ENCODE measurements around the gene CCDC149. TPM values are rescaled to one million over a fixed set of nuclear protein-coding genes. Genes with fewer than 3 reads are reported as not detected.
"Not testable (repeated sequence)": the region's sequence is repeated elsewhere in the genome, so short reads cannot be mapped to it uniquely, and the experiment has no call there.

CCDC149 gene
- total RNA-seq, 1 donor, result 12.3 TPM

DNA sequence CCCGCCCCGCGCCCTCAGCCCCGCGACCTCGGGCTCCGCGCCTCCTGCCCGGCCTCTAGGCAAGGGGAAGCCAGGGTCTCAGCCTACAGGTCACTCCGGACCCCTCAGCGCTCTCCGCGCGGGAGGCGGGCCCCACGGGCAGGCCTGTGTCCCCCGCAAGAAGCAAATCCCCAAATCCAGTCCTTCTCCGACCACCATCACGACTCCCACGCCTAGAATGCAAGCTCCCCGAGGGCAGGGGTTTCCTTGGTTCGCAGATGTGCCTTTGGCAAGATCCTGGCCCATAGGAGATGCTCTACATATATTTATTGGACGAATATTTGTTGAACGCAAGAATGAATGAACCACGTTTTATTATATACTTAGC, 260 bp upstream of the CCDC149 start:
- TF ChIP-seq, protein P1, sequence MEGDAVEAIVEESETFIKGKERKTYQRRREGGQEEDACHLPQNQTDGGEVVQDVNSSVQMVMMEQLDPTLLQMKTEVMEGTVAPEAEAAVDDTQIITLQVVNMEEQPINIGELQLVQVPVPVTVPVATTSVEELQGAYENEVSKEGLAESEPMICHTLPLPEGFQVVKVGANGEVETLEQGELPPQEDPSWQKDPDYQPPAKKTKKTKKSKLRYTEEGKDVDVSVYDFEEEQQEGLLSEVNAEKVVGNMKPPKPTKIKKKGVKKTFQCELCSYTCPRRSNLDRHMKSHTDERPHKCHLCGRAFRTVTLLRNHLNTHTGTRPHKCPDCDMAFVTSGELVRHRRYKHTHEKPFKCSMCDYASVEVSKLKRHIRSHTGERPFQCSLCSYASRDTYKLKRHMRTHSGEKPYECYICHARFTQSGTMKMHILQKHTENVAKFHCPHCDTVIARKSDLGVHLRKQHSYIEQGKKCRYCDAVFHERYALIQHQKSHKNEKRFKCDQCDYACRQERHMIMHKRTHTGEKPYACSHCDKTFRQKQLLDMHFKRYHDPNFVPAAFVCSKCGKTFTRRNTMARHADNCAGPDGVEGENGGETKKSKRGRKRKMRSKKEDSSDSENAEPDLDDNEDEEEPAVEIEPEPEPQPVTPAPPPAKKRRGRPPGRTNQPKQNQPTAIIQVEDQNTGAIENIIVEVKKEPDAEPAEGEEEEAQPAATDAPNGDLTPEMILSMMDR (IDR thresholded peaks at IDR 0.05; ENCODE audit: extremely low read depth, low read depth, low read length), result no peak
- peak overlapping the region; percentile 79 for H3K4me3 ChIP-seq (ENCODE audit: insufficient read depth, low read length)
- no peaks in the 10 kb centered on the region for H3K27me3 ChIP-seq (ENCODE audit: insufficient read depth, low read length)
- no peaks in the 10 kb centered on the region for H3K9me3 ChIP-seq (ENCODE audit: low read depth, low read length)
- peaks cover 8% of the 10 kb centered on the region for H3K36me3 ChIP-seq (ENCODE audit: insufficient read depth, low read length)
- H3K27ac ChIP-seq (ENCODE audit: low read depth, low read length), result peak overlapping the region; percentile 71
- H3K79me2 ChIP-seq (ENCODE audit: insufficient read depth, low read length), result peaks cover 3% of the 10 kb centered on the region
- H3K4me1 ChIP-seq (ENCODE audit: insufficient read depth, low read length), result peaks cover 10% of the 10 kb centered on the region
- no peak for DNase-seq (ENCODE audit: insufficient read length, low spot score, missing footprints)
- H2AFZ ChIP-seq (ENCODE audit: low read length), result peak overlapping the region; percentile 97
- peak overlapping the region; percentile 82 for H3K4me2 ChIP-seq (ENCODE audit: insufficient read depth, low read length)
- H4K20me1 ChIP-seq (ENCODE audit: insufficient read depth, low read length), result no peaks in the 10 kb centered on the region

DNA sequence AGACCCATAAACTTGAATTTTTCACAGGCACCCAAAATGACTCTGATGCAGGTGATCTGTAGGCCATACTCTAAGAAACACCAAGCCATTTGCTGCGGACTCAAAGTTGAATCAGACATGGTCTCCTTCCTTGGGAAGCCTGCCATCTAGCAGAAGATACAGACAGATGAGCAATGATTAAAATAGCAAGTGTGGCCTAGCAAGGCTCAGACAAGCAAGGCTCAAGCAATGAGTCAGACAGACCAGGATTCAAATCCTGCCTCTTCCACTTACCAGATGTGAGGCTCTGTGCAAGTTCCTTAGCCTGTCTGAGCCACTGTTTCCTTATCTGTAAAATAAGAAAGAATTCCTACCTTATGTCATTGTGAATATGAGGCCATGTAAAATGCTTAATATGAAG, 2.3 kb downstream of the CCDC149 start:
- Histone ChIP-seq H2AFZ (ENCODE audit: low read length) (no peak overlapping the region), H3K27me3 (ENCODE audit: insufficient read depth, low read length) (no peaks in the 10 kb centered on the region), H3K27ac (ENCODE audit: low read depth, low read length) (no peak overlapping the region), H3K4me1 (ENCODE audit: insufficient read depth, low read length) (peaks cover 7% of the 10 kb centered on the region), H3K9me3 (ENCODE audit: low read depth, low read length) (no peaks in the 10 kb centered on the region), H3K4me2 (ENCODE audit: insufficient read depth, low read length) (no peak overlapping the region), H3K36me3 (ENCODE audit: insufficient read depth, low read length) (peaks cover 8% of the 10 kb centered on the region), H4K20me1 (ENCODE audit: insufficient read depth, low read length) (peaks cover 4% of the 10 kb centered on the region), H3K4me3 (ENCODE audit: insufficient read depth, low read length) (no peak overlapping the region), H3K79me2 (ENCODE audit: insufficient read depth, low read length) (peaks cover 3% of the 10 kb centered on the region)
- peak; percentile 94 for DNase-seq (ENCODE audit: insufficient read length, low spot score, missing footprints)
- TF ChIP-seq, protein P1 (IDR thresholded peaks at IDR 0.05; ENCODE audit: extremely low read depth, low read depth, low read length), result peak; percentile 11

DNA sequence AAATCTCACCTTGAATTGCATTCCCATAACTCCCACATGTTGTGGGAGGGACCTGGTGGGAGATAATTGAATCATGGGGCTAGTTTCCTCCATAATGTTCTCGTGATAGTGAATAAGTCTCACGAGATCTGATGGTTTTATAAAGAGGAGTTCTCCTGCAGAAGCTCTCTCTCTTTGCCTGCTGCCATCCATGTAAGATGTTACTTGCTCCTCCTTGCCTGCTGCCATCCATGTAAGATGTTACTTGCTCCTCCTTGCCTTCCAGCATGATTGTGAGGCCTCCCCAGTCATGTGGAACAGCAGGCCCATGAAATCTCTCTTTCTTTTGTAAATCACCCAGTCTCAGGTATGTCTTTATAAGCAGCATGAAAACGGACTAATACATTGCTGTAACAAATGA, 3.2 kb downstream of the CCDC149 start:
- H3K4me3 ChIP-seq (ENCODE audit: insufficient read depth, low read length); H3K27ac ChIP-seq (ENCODE audit: low read depth, low read length); H3K4me2 ChIP-seq (ENCODE audit: insufficient read depth, low read length); H3K9me3 ChIP-seq (ENCODE audit: low read depth, low read length); H3K36me3 ChIP-seq (ENCODE audit: insufficient read depth, low read length); H3K4me1 ChIP-seq (ENCODE audit: insufficient read depth, low read length); H3K27me3 ChIP-seq (ENCODE audit: insufficient read depth, low read length); DNase-seq (ENCODE audit: insufficient read length, low spot score, missing footprints); H3K79me2 ChIP-seq (ENCODE audit: insufficient read depth, low read length); H4K20me1 ChIP-seq (ENCODE audit: insufficient read depth, low read length); H2AFZ ChIP-seq (ENCODE audit: low read length): not testable (repeated sequence)

DNA sequence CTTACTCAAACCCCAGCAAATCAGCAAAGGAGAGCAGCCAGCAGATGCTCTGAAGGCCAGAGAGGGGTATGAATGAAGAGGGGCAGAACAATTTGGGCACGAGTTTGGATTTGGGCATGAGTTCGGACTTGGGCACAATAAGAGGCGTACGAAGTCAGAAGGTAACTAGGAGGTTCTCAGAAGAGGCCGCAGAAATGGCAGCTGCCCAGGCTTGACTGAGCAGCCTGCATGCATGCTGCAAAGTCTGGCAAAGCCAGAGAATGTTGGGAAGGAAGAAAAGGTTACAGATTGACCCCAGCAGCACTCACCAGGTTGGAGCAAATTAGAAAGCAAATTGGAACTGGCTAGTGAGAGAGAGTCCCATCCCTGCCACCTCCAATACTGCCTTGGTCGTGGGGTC, 15.2 kb downstream of the CCDC149 start:
- DNase-seq (ENCODE audit: insufficient read length, low spot score, missing footprints), result no peak
- Histone ChIP-seq H2AFZ (ENCODE audit: low read length) (no peak overlapping the region), H3K79me2 (ENCODE audit: insufficient read depth, low read length) (no peaks in the 10 kb centered on the region), H3K36me3 (ENCODE audit: insufficient read depth, low read length) (no peaks in the 10 kb centered on the region), H3K27ac (ENCODE audit: low read depth, low read length) (no peak overlapping the region), H3K27me3 (ENCODE audit: insufficient read depth, low read length) (no peaks in the 10 kb centered on the region), H3K9me3 (ENCODE audit: low read depth, low read length) (no peaks in the 10 kb centered on the region), H3K4me3 (ENCODE audit: insufficient read depth, low read length) (no peak overlapping the region), H3K4me1 (ENCODE audit: insufficient read depth, low read length) (no peaks in the 10 kb centered on the region), H3K4me2 (ENCODE audit: insufficient read depth, low read length) (no peak overlapping the region), H4K20me1 (ENCODE audit: insufficient read depth, low read length) (peaks cover 32% of the 10 kb centered on the region)
- TF ChIP-seq, protein P1 (IDR thresholded peaks at IDR 0.05; ENCODE audit: extremely low read depth, low read depth, low read length), result no peak

Data from osteoblast (primary cell).